Karpas-422 (cell line): ENCODE data around the gene ZBTB7C. TPM values are rescaled to one million over a fixed set of nuclear protein-coding genes. Genes with fewer than 3 reads are reported as not detected.

Experiments
- DNase-seq: peaks from one replicate; pipeline ENCODE4 v3.0.0-alpha.2; 2015
- H2AFZ ChIP-seq: fragments of 200-600 bp; sonication (generic); 2 replicates; pipeline ENCODE4 v1.6.1; 2014; ENCODE audit warnings: antibody characterized with exemption, low read length, mixed read lengths
- H3K27ac ChIP-seq: fragments of 200-600 bp; sonication (generic); 2 replicates; pipeline ENCODE4 v1.5.1; 2014; ENCODE audit warnings: mild to moderate bottlenecking, low read length, moderate library complexity
- H3K27me3 ChIP-seq: fragments of 200-600 bp; sonication (generic); 2 replicates; pipeline ENCODE4 v1.6.1; 2014; ENCODE audit warnings: low read length, mixed read lengths
- H3K36me3 ChIP-seq: fragments of 200-600 bp; sonication (generic); 2 replicates; pipeline ENCODE4 v1.6.1; 2014; ENCODE audit warnings: low read length, mixed read lengths; ENCODE audit not compliant: insufficient read depth
- H3K4me1 ChIP-seq: fragments of 200-600 bp; sonication (generic); 2 replicates; pipeline ENCODE4 v1.6.1; 2014; ENCODE audit warnings: mild to moderate bottlenecking, low read length, mixed read lengths
- H3K4me2 ChIP-seq: fragments of 200-600 bp; sonication (generic); 2 replicates; pipeline ENCODE4 v1.6.1; 2014; ENCODE audit warnings: low read length, low read depth, mild to moderate bottlenecking; ENCODE audit not compliant: poor library complexity, severe bottlenecking
- H3K4me3 ChIP-seq: fragments of 200-600 bp; sonication (generic); 2 replicates; pipeline ENCODE4 v1.5.1; 2014; ENCODE audit warnings: mild to moderate bottlenecking, antibody characterized with exemption, low read length, mixed read lengths
- H3K79me2 ChIP-seq: fragments of 200-600 bp; sonication (generic); 2 replicates; pipeline ENCODE4 v1.6.1; 2014; ENCODE audit warnings: mild to moderate bottlenecking, low read length, mixed read lengths
- H3K9ac ChIP-seq: fragments of 200-600 bp; sonication (generic); 2 replicates; pipeline ENCODE4 v1.6.0; 2014; ENCODE audit warnings: low read length
- H3K9me2 ChIP-seq: fragments of 200-600 bp; sonication (generic), shearing (Covaris generic); replicated peaks from 2 replicates; pipeline ENCODE4 v1.6.0; 2014; ENCODE audit warnings: mild to moderate bottlenecking, low read length, moderate library complexity; ENCODE audit not compliant: insufficient read depth
- H3K9me3 ChIP-seq: fragments of 300-700, 200-600 bp; sonication (generic); 2 replicates; pipeline ENCODE4 v1.6.1; 2014; ENCODE audit warnings: low read length, mixed read lengths
- H4K20me1 ChIP-seq: fragments of 200-600 bp; sonication (generic); 2 replicates; pipeline ENCODE4 v1.6.1; 2014; ENCODE audit warnings: mild to moderate bottlenecking, antibody characterized with exemption, low read length, low read depth; ENCODE audit not compliant: insufficient read depth
- total RNA-seq: library from RNA; depleted of rRNA; stranded (reverse); fragments of >200 nt; shearing (Covaris generic); gene quantifications from 2 replicates; pipeline ENCODE4 v1.2.3, GENCODE V29; 2014; ENCODE audit warnings: low replicate concordance

ZBTB7C gene
- total RNA-seq, 1 experiment from 2014 or later = not detected

DNA sequence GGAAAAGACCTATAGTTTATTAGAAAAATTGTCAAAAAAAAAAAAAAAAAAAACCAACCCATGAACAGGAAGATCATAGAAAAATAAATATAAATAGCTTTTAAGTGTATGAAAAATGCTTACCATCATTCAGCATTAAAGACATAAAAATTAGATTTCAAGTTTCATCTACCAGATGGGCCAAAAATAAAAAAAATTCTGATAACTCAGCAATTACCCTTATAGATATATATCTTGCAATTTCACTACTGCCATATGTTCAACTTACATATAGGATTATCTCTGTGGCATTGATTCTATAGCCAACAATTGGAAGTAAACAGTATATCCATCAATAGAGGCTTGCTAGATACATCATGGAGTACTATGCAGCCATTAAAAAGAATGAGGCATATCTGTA, 352.2 kb downstream of the ZBTB7C start:
- H3K36me3 ChIP-seq = no peaks in the 10 kb centered on the region
- no peak overlapping the region for H3K9ac ChIP-seq
- H3K9me3 ChIP-seq = no peaks in the 10 kb centered on the region
- no peak overlapping the region for H3K4me2 ChIP-seq
- H3K27ac ChIP-seq = no peak overlapping the region
- no peaks in the 10 kb centered on the region for H3K9me2 ChIP-seq
- H4K20me1 ChIP-seq = no peaks in the 10 kb centered on the region
- H3K4me3 ChIP-seq = no peak overlapping the region
- H2AFZ ChIP-seq = no peak overlapping the region
- DNase-seq = no peak
- no peaks in the 10 kb centered on the region for H3K79me2 ChIP-seq
- H3K4me1 ChIP-seq = no peaks in the 10 kb centered on the region
- H3K27me3 ChIP-seq = no peaks in the 10 kb centered on the region

DNA sequence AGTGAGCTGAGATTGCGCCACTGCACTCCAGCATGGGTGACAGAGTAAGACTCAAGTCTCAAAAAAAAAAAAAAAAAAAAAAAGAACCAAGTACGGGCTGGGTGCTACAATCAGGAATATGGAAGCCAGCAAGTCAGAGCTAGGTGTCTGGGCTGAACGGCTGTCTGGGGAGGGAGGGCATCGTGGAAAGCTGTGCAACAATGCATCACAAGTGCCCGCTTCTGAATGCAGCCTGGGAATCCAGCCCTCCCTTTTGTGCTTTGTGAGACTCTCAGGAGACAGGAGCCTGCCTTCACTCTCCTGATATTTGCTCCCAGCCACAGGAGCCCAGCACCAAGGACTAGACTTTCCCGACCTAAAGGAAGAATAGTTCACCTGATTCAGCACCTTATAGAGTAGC, 353.8 kb downstream of the ZBTB7C start:
- Histone ChIP-seq H3K27ac (no peak overlapping the region), H3K27me3 (no peaks in the 10 kb centered on the region), H3K4me3 (no peak overlapping the region), H3K79me2 (no peaks in the 10 kb centered on the region), H3K36me3 (no peaks in the 10 kb centered on the region), H4K20me1 (no peaks in the 10 kb centered on the region), H3K9me3 (no peaks in the 10 kb centered on the region), H3K9me2 (no peaks in the 10 kb centered on the region), H2AFZ (no peak overlapping the region), H3K4me2 (no peak overlapping the region), H3K4me1 (no peaks in the 10 kb centered on the region), H3K9ac (no peak overlapping the region)
- DNase-seq = no peak

DNA sequence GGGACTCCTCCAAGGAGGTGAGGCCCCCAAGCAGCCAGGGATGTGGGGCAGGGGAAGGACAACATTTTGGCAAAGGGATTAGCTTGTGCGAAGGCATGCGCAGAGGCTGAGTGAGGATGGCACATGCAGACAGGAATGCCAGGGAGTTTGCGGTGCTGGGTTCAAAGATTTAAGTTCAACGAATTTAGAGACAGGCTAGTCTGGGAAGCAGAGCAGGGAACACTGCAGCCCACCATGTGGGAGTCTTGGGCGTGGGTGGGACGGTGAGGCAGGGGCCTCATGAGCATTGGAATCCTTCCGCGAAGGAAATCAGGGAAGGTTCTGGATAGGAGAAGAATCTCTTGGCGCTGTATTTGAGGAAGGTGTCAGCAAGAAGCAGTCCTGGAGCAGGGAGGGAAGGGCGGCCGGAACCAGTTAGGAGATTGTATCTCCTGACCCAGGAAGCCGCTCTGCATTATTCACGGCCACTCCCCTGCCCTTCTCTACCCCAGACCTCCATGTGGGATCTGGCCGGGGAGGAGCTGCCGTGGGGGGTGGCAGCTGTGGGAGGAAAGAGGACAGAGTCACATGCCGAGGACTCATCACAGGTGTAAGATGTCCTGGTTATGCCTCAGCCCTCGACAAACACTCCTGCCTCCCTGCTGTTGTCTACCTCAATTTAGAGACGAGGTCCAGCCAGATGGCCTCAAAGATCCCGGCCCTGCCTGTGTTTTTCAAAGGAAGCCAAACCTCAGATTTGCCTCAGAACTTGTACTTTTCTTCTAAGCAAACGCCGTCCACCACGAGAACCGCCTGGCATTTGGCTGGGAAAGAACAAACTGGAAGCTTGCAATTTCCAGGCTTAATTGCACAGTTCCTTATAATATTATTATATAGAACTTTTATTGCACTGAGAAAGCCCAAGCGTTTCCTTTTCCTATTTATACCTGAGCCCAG, 355.0 kb downstream of the ZBTB7C start:
- no peak overlapping the region for H3K4me2 ChIP-seq
- H3K9ac ChIP-seq = no peak overlapping the region
- no peaks in the 10 kb centered on the region for H3K27me3 ChIP-seq
- no peak for DNase-seq
- H3K27ac ChIP-seq = no peak overlapping the region
- no peaks in the 10 kb centered on the region for H4K20me1 ChIP-seq
- H2AFZ ChIP-seq = no peak overlapping the region
- H3K9me2 ChIP-seq = no peaks in the 10 kb centered on the region
- H3K9me3 ChIP-seq = no peaks in the 10 kb centered on the region
- H3K4me3 ChIP-seq = no peak overlapping the region
- no peaks in the 10 kb centered on the region for H3K4me1 ChIP-seq
- no peaks in the 10 kb centered on the region for H3K79me2 ChIP-seq
- H3K36me3 ChIP-seq = no peaks in the 10 kb centered on the region

DNA sequence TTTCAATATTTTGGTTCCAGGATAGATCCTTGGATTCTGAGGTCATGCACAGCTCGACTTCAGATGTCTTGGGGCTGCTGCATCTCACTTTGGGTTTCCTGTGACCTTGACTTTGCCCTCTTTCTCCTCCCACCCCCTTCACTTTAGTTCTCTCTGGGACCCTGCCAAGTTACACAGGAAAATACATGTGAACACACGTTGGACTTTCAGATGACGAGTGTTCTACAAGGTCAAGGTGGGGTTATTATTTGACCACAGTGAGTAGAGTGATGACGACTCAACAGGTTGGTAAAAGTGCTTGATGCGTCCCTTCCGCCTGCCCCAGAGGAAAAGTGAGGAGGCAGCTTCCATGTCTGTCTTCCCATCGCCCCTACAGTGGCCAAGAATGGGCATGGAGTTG, 356.3 kb downstream of the ZBTB7C start:
- Histone ChIP-seq H3K9me3 (no peaks in the 10 kb centered on the region), H3K9ac (no peak overlapping the region), H3K27me3 (no peaks in the 10 kb centered on the region), H3K9me2 (no peaks in the 10 kb centered on the region), H2AFZ (no peak overlapping the region), H4K20me1 (no peaks in the 10 kb centered on the region), H3K4me3 (no peak overlapping the region), H3K4me2 (no peak overlapping the region), H3K36me3 (no peaks in the 10 kb centered on the region), H3K4me1 (no peaks in the 10 kb centered on the region), H3K27ac (no peak overlapping the region), H3K79me2 (no peaks in the 10 kb centered on the region)
- DNase-seq = no peak

DNA sequence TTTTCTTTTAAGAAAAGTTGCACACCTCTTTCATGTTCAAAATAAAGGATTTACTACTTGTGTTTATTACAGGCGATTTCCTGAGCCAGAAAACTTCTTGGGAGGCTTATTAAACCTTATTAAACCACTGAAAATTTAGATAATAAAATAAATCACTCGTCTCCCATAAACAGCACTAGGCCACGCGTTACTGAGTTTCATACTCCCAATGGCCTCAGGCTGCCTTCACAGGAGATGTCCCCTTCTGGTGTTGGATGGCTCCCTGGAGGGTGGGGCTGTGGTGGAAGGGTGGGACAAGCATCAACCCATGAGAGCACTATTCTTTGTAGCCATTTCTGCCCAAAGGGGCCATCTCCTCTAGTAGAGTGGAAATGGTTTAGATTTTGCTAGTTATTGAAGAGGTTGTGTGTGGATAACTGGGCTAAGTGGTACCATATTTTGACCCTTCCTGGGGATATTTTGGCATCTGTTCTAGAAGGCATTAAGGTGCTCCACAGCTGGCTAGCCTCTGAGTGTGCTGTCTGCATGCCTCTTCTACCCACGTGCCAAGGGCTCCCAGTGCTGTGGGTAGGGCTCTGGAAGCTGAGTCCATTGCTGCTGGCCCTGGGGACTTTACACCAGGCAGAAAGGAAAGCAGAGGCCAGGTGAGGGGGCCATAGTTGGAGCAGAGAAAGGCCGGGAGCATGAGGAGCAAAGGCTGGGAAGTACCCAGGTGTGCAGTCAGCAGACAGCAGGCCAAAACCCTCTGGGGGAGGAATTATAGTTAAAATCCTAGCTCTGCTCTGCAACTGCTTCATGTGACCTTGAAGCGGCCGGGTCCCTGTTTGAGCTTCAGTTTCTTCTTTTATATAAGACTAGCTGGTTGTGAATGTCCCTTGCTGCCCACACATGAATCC, 357.0 kb downstream of the ZBTB7C start:
- Histone ChIP-seq H3K4me1 (no peaks in the 10 kb centered on the region), H3K27ac (no peak overlapping the region), H3K36me3 (no peaks in the 10 kb centered on the region), H3K9me2 (no peaks in the 10 kb centered on the region), H3K4me2 (no peak overlapping the region), H3K9ac (no peak overlapping the region), H2AFZ (no peak overlapping the region), H3K4me3 (no peak overlapping the region), H3K27me3 (no peaks in the 10 kb centered on the region), H3K79me2 (no peaks in the 10 kb centered on the region), H4K20me1 (no peaks in the 10 kb centered on the region), H3K9me3 (no peaks in the 10 kb centered on the region)
- DNase-seq = no peak

GRCh38 chr18:48050176-48050575, 359.0 kb downstream of the ZBTB7C start:
- H3K4me1 ChIP-seq = no peaks in the 10 kb centered on the region
- no peaks in the 10 kb centered on the region for H3K9me2 ChIP-seq
- no peak overlapping the region for H3K4me2 ChIP-seq
- no peak overlapping the region for H2AFZ ChIP-seq
- H3K79me2 ChIP-seq = no peaks in the 10 kb centered on the region
- H3K9me3 ChIP-seq = no peaks in the 10 kb centered on the region
- no peak overlapping the region for H3K27ac ChIP-seq
- no peaks in the 10 kb centered on the region for H3K36me3 ChIP-seq
- H3K9ac ChIP-seq = no peak overlapping the region
- no peaks in the 10 kb centered on the region for H3K27me3 ChIP-seq
- H3K4me3 ChIP-seq = no peak overlapping the region
- no peaks in the 10 kb centered on the region for H4K20me1 ChIP-seq
- no peak for DNase-seq

DNA sequence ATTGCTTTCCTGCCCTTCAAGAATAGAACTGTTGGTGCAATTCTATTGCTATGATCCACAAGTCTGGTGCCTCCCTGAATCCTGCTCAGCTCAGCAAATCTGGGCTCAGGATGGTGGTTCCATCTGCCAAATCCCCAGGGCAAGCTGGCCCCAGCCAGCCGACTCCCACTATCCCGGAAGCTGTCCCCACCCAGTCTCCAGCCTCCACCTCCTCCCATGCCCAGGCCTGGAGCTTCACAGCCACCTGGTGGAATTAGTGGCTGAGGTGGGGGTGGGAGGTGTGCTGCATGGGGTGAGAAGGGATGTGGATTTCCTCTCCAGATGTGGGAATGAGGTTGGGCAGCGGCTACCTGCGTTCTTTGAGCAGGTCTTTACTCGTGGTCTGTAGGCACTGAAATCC, 359.4 kb downstream of the ZBTB7C start:
- Histone ChIP-seq H3K9me2 (no peaks in the 10 kb centered on the region), H3K27ac (no peak overlapping the region), H3K4me3 (no peak overlapping the region), H4K20me1 (no peaks in the 10 kb centered on the region), H3K4me1 (no peaks in the 10 kb centered on the region), H3K79me2 (no peaks in the 10 kb centered on the region), H3K4me2 (no peak overlapping the region), H3K27me3 (no peaks in the 10 kb centered on the region), H2AFZ (no peak overlapping the region), H3K9ac (no peak overlapping the region), H3K9me3 (no peaks in the 10 kb centered on the region), H3K36me3 (no peaks in the 10 kb centered on the region)
- no peak for DNase-seq

- no peaks in the 10 kb centered on the region for H3K36me3 ChIP-seq
- H4K20me1 ChIP-seq = no peaks in the 10 kb centered on the region
- H3K4me2 ChIP-seq = no peak overlapping the region
- no peak overlapping the region for H3K27ac ChIP-seq
- no peak overlapping the region for H3K9ac ChIP-seq
- no peaks in the 10 kb centered on the region for H3K4me1 ChIP-seq
- no peak overlapping the region for H3K4me3 ChIP-seq
- no peaks in the 10 kb centered on the region for H3K79me2 ChIP-seq
- H2AFZ ChIP-seq = no peak overlapping the region
- H3K9me3 ChIP-seq = no peaks in the 10 kb centered on the region; the same call in 1 of the 2 replicates
- H3K9me2 ChIP-seq = no peaks in the 10 kb centered on the region
- H3K27me3 ChIP-seq = no peaks in the 10 kb centered on the region
- DNase-seq = no peak
These were observed 360.9 kb downstream of the ZBTB7C start for GRCh38 chr18:48048251-48048650.
